Kidney (tissue), 14 donors: Measurements from ENCODE around the gene IQCB1. TPM values are rescaled to one million over a fixed set of nuclear protein-coding genes. Genes with fewer than 3 reads are reported as not detected.

ENCODE experiments used
- DNase-seq, 5 donors: peaks; one replicate each; pipeline ENCODE4 v3.0.0-alpha.2; 2013 to 2020
- FAIRE-seq: peaks from 2 replicates; lab custom pipeline; 2012; peaks lifted over from hg19 to GRCh38; lab: Jason Lieb, UNC
- H3K27ac ChIP-seq, 2 donors: one replicate each; pipeline ENCODE4 v1.7.0; 2013; ENCODE audit warnings: low read depth in 2 of 2, low read length in 2 of 2, inconsistent platforms in 1 of 2
- H3K27me3 ChIP-seq: one replicate; pipeline ENCODE4 v1.7.1; 2013; ENCODE audit warnings: low read length, inconsistent platforms; ENCODE audit not compliant: control insufficient read depth, insufficient read depth
- H3K36me3 ChIP-seq, 3 donors: one replicate each; pipeline versions ENCODE4 v1.7.0 to v1.7.1; 2013; ENCODE audit warnings: low read length in 3 of 3, control low read depth in 1 of 3, inconsistent platforms in 1 of 3; ENCODE audit not compliant: insufficient read depth in 3 of 3, control insufficient read depth in 2 of 3
- H3K4me1 ChIP-seq, 3 donors: one replicate each; pipeline versions ENCODE4 v1.7.0 to v1.7.1; 2013; ENCODE audit warnings: low read length in 3 of 3, inconsistent platforms in 1 of 3, low read depth in 1 of 3; ENCODE audit not compliant: control insufficient read depth in 2 of 3, insufficient read depth in 2 of 3
- H3K4me3 ChIP-seq, 3 donors: one replicate each; pipeline versions ENCODE4 v1.7.0 to v1.8.1; 2013; ENCODE audit warnings: low read length in 3 of 3, control low read depth in 1 of 3, inconsistent platforms in 1 of 3
- H3K9ac ChIP-seq, 3 donors: one replicate each; pipeline versions ENCODE4 v1.7.0 to v1.7.1; 2013; ENCODE audit warnings: low read length in 3 of 3, control low read depth in 1 of 3, inconsistent platforms in 1 of 3
- H3K9me3 ChIP-seq, 3 donors: one replicate each; pipeline versions ENCODE4 v1.7.0 to v1.7.1; 2013; ENCODE audit warnings: low read length in 3 of 3, control low read depth in 1 of 3, inconsistent platforms in 1 of 3; ENCODE audit not compliant: control insufficient read depth in 2 of 3, insufficient read depth in 1 of 3
- intact Hi-C: fragments of 100-400 bp; cut with DNase I; formaldehyde crosslinking; loops from one replicate; pipeline ENCODE4 v1.11.1; 2022
- polyA plus RNA-seq: library from polyadenylated mRNA; stranded (reverse); fragments of 350-450 nt; fragmentation: Illumina TruSeq; extraction: RNeasy Lipid Tissue Mini Kit (QIAGEN cat#74804); gene quantifications from one replicate; pipeline ENCODE4 v1.2.3, GENCODE V29; 2014; ENCODE audit warnings: low read depth, low replicate concordance; ENCODE audit not compliant: insufficient read depth
- total RNA-seq: library from RNA; stranded (reverse); fragmentation: NEBNext Ultra II Directional; extraction: Animal tissue kit (Norgen Biotek cat#: 25700); gene quantifications from one replicate; pipeline ENCODE4 v1.2.1, GENCODE V29; 2021
- TF ChIP-seq, protein P1 (sequence below): IDR thresholded peaks from 3 replicates; pipeline ENCODE4 v1.5.1; 2012; ENCODE audit warnings: mild to moderate bottlenecking, moderate library complexity, borderline replicate concordance; ENCODE audit not compliant: insufficient read depth; ENCODE audit errors: extremely low read depth
- donor health status: control.
- donor health status: control.
- donor health status: control.
- donor health status: control.
- donor health status: control.
- donor health status: DM: yes; HTN: yes; CAD: no.
- donor health status: Normal renal cell carcinoma (clear cell type).

The IQCB1 gene
- total and polyA plus RNA-seq, 2 donors from 2014 or later, result 12.9 to 16.9 TPM

- TF ChIP-seq, protein P1, sequence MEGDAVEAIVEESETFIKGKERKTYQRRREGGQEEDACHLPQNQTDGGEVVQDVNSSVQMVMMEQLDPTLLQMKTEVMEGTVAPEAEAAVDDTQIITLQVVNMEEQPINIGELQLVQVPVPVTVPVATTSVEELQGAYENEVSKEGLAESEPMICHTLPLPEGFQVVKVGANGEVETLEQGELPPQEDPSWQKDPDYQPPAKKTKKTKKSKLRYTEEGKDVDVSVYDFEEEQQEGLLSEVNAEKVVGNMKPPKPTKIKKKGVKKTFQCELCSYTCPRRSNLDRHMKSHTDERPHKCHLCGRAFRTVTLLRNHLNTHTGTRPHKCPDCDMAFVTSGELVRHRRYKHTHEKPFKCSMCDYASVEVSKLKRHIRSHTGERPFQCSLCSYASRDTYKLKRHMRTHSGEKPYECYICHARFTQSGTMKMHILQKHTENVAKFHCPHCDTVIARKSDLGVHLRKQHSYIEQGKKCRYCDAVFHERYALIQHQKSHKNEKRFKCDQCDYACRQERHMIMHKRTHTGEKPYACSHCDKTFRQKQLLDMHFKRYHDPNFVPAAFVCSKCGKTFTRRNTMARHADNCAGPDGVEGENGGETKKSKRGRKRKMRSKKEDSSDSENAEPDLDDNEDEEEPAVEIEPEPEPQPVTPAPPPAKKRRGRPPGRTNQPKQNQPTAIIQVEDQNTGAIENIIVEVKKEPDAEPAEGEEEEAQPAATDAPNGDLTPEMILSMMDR, result no peak
- H3K9ac ChIP-seq, result no peak overlapping the region
- H3K27me3 ChIP-seq, result no peaks in the 10 kb centered on the region
- intact Hi-C loops, result no loop called here
- FAIRE-seq (no peak), DNase-seq (no peak)
- H3K9me3 ChIP-seq, result no peaks in the 10 kb centered on the region
- no peaks in the 10 kb centered on the region for H3K4me1 ChIP-seq
- peaks cover 0 to 4% (median 0%) of the 10 kb centered on the region in 3 donors for H3K36me3 ChIP-seq
- no peak overlapping the region for H3K27ac ChIP-seq
- no peak overlapping the region for H3K4me3 ChIP-seq
Observed at GRCh38 chr3:121735047-121735696, 99.7 kb downstream of the IQCB1 start.

DNA sequence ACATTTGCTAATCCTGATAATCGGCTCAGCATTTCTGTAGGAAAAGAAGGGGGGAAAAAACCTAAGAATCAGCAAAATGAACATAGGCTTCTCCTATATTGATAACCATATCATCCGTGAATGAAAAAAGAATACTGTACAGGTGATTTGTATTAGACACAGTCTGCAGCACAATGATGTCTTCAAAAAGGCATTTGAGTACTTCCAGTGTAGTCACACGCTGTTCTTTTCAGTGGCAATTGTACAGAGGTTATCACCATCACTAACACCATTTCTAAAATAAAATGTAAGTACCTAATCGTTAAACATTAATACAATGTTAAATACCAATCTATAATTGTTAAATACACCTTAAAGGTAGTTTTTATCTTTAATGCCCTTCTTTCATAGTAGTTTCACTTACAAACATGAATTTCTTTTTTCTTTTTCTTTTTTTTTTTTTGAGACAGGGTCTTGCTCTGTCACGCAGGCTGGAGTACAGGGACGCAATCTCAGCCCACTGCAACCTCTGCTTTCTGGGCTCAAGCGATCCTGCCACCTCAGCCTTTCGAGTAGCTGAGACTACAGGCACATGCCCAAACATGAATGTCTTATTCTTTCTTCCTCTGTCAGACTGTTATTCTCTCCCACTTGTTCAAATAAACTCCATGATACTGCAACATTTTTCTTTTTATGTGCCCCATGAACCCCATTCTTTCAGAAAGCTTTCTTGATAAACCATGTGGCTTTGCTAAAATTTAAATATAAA is 103.7 kb downstream of the IQCB1 start:
- DNase-seq, result no peak
- H3K27me3 ChIP-seq, result no peaks in the 10 kb centered on the region
- H3K27ac ChIP-seq, result no peak overlapping the region
- TF ChIP-seq, protein P1, result no peak
- FAIRE-seq, result no peak
- peaks cover 2 to 16% (median 4%) of the 10 kb centered on the region in 3 donors for H3K36me3 ChIP-seq
- no peak overlapping the region for H3K9ac ChIP-seq
- H3K9me3 ChIP-seq, result no peaks in the 10 kb centered on the region
- intact Hi-C loops, result no loop called here
- no peak overlapping the region for H3K4me3 ChIP-seq
- no peaks in the 10 kb centered on the region for H3K4me1 ChIP-seq

GRCh38 chr3:121724130-121724529 is 110.7 kb downstream of the IQCB1 start:
- H3K27ac ChIP-seq, result no peak overlapping the region
- DNase-seq, result no peak
- no peaks in the 10 kb centered on the region for H3K9me3 ChIP-seq
- peaks cover 10 to 53% (median 26%) of the 10 kb centered on the region in 3 donors for H3K36me3 ChIP-seq
- intact Hi-C loops, result no loop called here
- no peak overlapping the region for H3K9ac ChIP-seq
- no peaks in the 10 kb centered on the region for H3K27me3 ChIP-seq
- H3K4me3 ChIP-seq, result no peak overlapping the region
- no peak for FAIRE-seq
- H3K4me1 ChIP-seq, result no peaks in the 10 kb centered on the region
- TF ChIP-seq, protein P1, result no peak
